ENCODE measurements around the gene PI4K2B. TPM values are rescaled to one million over a fixed set of nuclear protein-coding genes. Genes with fewer than 3 reads are reported as not detected.

Gene PI4K2B
- 17.1 and 20.9 TPM in 2 replicates for total RNA-seq

GRCh38 chr4:25233737-25234389, at the start of gene PI4K2B:
TSS of gene PI4K2B (plus strand) at chr4:25234033. CDS start at chr4:25234164, 131 bp downstream.

GRCh38 chr4:25312496-25313200, 78.8 kb downstream of the PI4K2B start, which contains the start of gene ZCCHC4:
TSS of gene ZCCHC4 (plus strand) at chr4:25312774. CDS start at chr4:25312810, 36 bp downstream.

Other genes starting within 250 kb of the PI4K2B start
- under 0.01 TPM in 1 of 2 replicates, not detected in the other for gene LGI2, start 203.1 kb upstream of the PI4K2B start, total RNA-seq
- gene SEPSECS, start 73.6 kb upstream of the PI4K2B start, total RNA-seq = 6.5 and 7.0 TPM in 2 replicates
- gene ZCCHC4, start 78.7 kb downstream of the PI4K2B start, total RNA-seq = 5.8 and 9.2 TPM in 2 replicates
- 18.1 and 21.1 TPM in 2 replicates for gene ANAPC4, start 143.2 kb downstream of the PI4K2B start, total RNA-seq

Measured in smooth muscle cell of bladder (primary cell).